ENCODE measurements around the gene KLHDC3.
"Not testable (repeated sequence)": the region's sequence is repeated elsewhere in the genome, so short reads cannot be mapped to it uniquely, and the experiment has no call there.

Gene KLHDC3

DNA sequence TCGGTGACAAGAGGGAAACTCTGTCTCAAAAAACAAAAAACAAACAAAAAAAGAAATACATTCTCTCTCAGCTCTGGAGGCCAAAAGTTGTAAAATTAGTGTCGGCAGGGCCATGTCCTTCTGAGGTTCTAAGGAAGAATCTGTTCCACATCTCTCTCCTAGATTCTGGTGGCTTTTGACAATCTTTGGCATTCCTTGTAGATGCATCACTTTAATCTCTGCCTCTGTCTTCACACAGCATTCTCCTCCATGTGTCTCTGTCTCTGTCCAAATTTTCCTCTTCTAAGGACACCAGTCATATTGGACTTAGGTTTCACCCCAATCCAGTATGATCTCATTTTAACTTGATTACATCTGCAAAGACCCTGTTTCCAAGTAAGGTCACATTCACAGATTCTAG, 20.6 kb upstream of the KLHDC3 start:
- H3K27me3 ChIP-seq (ENCODE audit: insufficient read depth, low read length), result no peaks in the 10 kb centered on the region
- no peak overlapping the region for H3K9ac ChIP-seq (ENCODE audit: low read depth, low read length)
- no peak overlapping the region for H3K4me3 ChIP-seq (ENCODE audit: low read length)

DNA sequence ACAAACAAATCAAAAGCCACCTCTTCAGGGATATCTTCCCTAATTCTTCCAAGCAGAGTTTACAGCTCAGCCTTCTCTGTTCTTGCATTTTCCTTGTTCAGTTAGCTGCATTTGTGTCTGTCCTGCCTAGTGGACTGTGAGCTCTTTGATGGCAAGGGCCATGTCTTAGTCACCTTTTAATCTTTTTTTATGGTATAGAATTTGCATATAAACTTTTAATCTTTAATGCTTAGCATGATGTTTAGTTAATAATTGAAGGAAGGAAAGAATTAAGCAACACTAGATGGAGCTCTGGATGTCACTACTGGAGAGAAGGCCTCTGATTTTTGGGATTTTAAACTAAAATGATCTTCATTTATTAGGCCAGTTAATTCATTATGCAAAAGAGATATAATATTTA, 17.5 kb upstream of the KLHDC3 start:
- Histone ChIP-seq H3K9ac (ENCODE audit: low read depth, low read length) (no peak overlapping the region), H3K27me3 (ENCODE audit: insufficient read depth, low read length) (no peaks in the 10 kb centered on the region), H3K4me1 (ENCODE audit: insufficient read depth, low read length) (no peaks in the 10 kb centered on the region), H3K4me3 (ENCODE audit: low read length) (no peak overlapping the region), H3K27ac (ENCODE audit: low read length) (no peak overlapping the region), H3K36me3 (ENCODE audit: insufficient read depth, low read depth, low read length) (no peaks in the 10 kb centered on the region), H3K9me3 (ENCODE audit: insufficient read depth, low read depth, low read length) (no peaks in the 10 kb centered on the region)

More for the DNA sequence above, 20.6 kb upstream of the KLHDC3 start:
- Histone ChIP-seq H3K36me3 (ENCODE audit: insufficient read depth, low read depth, low read length) (peaks cover 26% of the 10 kb centered on the region), H3K4me1 (ENCODE audit: insufficient read depth, low read length) (no peaks in the 10 kb centered on the region), H3K27ac (ENCODE audit: low read length) (no peak overlapping the region), H3K9me3 (ENCODE audit: insufficient read depth, low read depth, low read length) (no peaks in the 10 kb centered on the region)

DNA sequence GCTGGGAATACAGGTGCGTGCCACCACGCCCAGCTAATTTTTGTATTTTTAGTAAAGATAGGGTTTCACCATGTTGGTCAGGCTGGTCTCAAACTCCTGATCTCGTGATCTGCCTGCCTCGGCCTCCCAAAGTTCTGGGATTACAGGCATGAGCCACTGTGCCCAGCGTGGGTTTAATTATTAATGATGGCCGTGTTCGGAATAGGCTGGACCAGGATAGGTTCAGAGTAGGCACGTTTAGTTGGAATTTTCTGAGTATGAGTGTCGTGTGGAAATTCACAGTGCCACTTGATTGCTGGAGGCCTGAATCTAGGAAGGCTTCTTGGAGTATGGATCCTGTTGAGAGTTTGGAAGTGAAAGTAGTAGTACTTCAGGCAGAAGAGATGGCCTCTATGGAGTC, 15.8 kb upstream of the KLHDC3 start:
- not testable (repeated sequence) for H3K4me3 ChIP-seq (ENCODE audit: low read length); H3K27ac ChIP-seq (ENCODE audit: low read length); H3K9me3 ChIP-seq (ENCODE audit: insufficient read depth, low read depth, low read length)

DNA sequence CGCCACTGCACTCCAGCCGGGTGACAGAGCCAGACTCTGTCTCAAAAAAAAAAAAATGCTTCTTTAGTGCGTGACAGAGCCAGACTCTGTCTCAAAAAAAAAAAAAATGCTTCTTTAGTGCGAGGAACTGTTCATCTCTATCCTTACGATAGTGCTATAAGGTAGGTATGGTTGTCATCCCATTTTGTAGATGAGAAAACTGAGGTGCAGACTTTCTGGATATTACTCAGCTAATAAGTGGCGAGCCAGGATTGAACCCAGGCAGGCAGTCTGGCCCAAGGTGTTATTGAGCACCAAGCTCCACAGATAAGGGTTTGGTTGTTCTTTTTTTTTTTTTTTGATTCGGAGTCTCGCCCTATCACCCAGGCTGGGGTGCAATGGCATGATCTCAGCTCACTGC, 12.2 kb upstream of the KLHDC3 start:
- peaks cover 11% of the 10 kb centered on the region; the same call in 1 of the 2 replicates for H3K36me3 ChIP-seq (ENCODE audit: insufficient read depth, low read depth, low read length)

More for the DNA sequence above, 15.8 kb upstream of the KLHDC3 start:
- H3K4me1 ChIP-seq (ENCODE audit: insufficient read depth, low read length); H3K36me3 ChIP-seq (ENCODE audit: insufficient read depth, low read depth, low read length); H3K9ac ChIP-seq (ENCODE audit: low read depth, low read length); H3K27me3 ChIP-seq (ENCODE audit: insufficient read depth, low read length): not testable (repeated sequence)

DNA sequence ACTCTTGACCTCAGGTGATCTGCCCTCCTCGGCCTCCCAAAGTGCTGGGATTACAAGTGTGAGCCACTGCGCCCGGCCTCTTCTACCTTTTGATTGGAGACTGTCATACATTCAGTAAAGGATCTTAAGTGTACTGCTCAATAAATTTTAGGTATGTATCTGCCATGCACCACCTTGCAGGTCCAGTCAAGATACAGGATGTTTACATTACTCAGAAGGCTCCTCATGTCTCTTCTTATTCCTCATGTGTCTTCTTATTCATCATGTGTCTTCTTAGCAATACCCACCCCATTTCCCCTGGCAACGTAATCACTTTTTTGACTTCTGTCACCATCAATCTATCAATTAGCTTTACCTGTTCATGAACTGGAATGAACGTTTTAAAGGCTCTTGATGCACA, 8.2 kb upstream of the KLHDC3 start:
- H3K36me3 ChIP-seq (ENCODE audit: insufficient read depth, low read depth, low read length), result peaks cover 51% of the 10 kb centered on the region
- no peaks in the 10 kb centered on the region for H3K27me3 ChIP-seq (ENCODE audit: insufficient read depth, low read length)
- no peaks in the 10 kb centered on the region for H3K4me1 ChIP-seq (ENCODE audit: insufficient read depth, low read length)

More for the DNA sequence above, 12.2 kb upstream of the KLHDC3 start:
- Histone ChIP-seq H3K4me1 (ENCODE audit: insufficient read depth, low read length) (no peaks in the 10 kb centered on the region), H3K27ac (ENCODE audit: low read length) (no peak overlapping the region), H3K9me3 (ENCODE audit: insufficient read depth, low read depth, low read length) (no peaks in the 10 kb centered on the region), H3K4me3 (ENCODE audit: low read length) (no peak overlapping the region), H3K9ac (ENCODE audit: low read depth, low read length) (no peak overlapping the region), H3K27me3 (ENCODE audit: insufficient read depth, low read length) (no peaks in the 10 kb centered on the region)

DNA sequence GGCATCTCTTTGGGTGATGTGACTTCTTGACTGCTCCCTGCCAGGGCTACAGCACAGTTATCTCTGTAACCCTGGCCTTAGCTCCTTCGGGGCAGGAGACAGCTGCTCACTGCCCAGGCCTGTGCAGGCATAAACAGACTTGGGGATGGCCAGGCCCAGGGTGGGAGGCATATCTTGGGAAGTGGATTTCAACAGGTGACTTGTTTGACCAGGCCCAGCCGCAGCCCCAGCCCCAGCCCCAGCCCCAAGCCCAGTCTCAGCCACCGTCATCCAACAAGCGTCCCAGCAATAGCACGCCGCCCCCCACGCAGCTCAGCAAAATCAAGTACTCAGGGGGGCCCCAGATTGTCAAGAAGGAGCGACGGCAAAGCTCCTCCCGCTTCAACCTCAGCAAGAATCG, 7.8 kb upstream of the KLHDC3 start:
- H3K27me3 ChIP-seq (ENCODE audit: insufficient read depth, low read length), result no peaks in the 10 kb centered on the region
- no peak overlapping the region for H3K27ac ChIP-seq (ENCODE audit: low read length)
- H3K4me3 ChIP-seq (ENCODE audit: low read length), result no peak overlapping the region
- H3K36me3 ChIP-seq (ENCODE audit: insufficient read depth, low read depth, low read length), result peaks cover 55% of the 10 kb centered on the region
- no peaks in the 10 kb centered on the region for H3K4me1 ChIP-seq (ENCODE audit: insufficient read depth, low read length)
- no peak overlapping the region for H3K9ac ChIP-seq (ENCODE audit: low read depth, low read length)
- H3K9me3 ChIP-seq (ENCODE audit: insufficient read depth, low read depth, low read length), result no peaks in the 10 kb centered on the region

More for the DNA sequence above, 8.2 kb upstream of the KLHDC3 start:
- Histone ChIP-seq H3K9me3 (ENCODE audit: insufficient read depth, low read depth, low read length) (no peaks in the 10 kb centered on the region), H3K27ac (ENCODE audit: low read length) (no peak overlapping the region), H3K9ac (ENCODE audit: low read depth, low read length) (no peak overlapping the region), H3K4me3 (ENCODE audit: low read length) (no peak overlapping the region)

DNA sequence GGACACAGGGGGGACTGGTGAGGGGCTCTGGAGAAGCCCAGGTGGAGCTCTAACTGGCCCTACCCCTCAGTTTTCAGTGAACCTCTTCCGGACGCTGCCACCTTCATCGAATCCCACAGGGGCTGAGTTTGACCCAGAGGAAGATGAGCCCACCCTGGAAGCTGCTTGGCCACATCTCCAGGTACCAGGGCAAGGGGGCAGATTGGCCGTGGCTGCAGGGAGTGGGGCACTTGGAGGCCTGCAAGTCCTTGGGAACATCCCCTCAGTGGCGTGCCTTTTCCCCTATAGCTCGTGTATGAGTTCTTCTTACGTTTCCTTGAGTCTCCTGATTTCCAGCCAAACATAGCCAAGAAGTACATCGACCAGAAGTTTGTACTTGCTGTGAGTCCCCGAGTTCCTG, 6.9 kb upstream of the KLHDC3 start:
- H3K4me3 ChIP-seq (ENCODE audit: low read length), result no peak overlapping the region
- H3K4me1 ChIP-seq (ENCODE audit: insufficient read depth, low read length), result peaks cover 1% of the 10 kb centered on the region; the same call in 1 of the 2 replicates
- H3K36me3 ChIP-seq (ENCODE audit: insufficient read depth, low read depth, low read length), result peaks cover 64% of the 10 kb centered on the region
- H3K27ac ChIP-seq (ENCODE audit: low read length), result no peak overlapping the region
- no peaks in the 10 kb centered on the region for H3K27me3 ChIP-seq (ENCODE audit: insufficient read depth, low read length)
- no peaks in the 10 kb centered on the region for H3K9me3 ChIP-seq (ENCODE audit: insufficient read depth, low read depth, low read length)
- no peak overlapping the region for H3K9ac ChIP-seq (ENCODE audit: low read depth, low read length)

DNA sequence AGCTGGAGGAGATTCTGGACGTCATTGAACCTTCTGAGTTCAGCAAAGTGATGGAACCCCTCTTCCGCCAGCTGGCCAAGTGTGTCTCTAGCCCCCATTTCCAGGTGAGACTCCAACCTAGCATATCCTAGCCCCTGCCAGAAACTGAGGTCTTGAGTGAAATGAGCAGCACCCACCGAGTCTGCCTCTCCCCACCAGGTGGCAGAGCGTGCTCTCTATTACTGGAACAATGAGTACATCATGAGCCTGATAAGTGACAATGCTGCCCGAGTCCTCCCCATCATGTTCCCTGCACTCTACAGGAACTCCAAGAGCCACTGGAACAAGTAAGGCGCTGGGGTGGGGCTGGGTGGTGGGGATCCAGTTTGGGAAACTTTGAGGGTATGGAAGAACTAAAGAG, 4.9 kb upstream of the KLHDC3 start:
- Histone ChIP-seq H3K9ac (ENCODE audit: low read depth, low read length) (no peak overlapping the region), H3K36me3 (ENCODE audit: insufficient read depth, low read depth, low read length) (peaks cover 70% of the 10 kb centered on the region), H3K27ac (ENCODE audit: low read length) (no peak overlapping the region), H3K4me3 (ENCODE audit: low read length) (no peak overlapping the region), H3K4me1 (ENCODE audit: insufficient read depth, low read length) (peaks cover 10% of the 10 kb centered on the region; the same call in 1 of the 2 replicates), H3K9me3 (ENCODE audit: insufficient read depth, low read depth, low read length) (no peaks in the 10 kb centered on the region), H3K27me3 (ENCODE audit: insufficient read depth, low read length) (no peaks in the 10 kb centered on the region)

DNA sequence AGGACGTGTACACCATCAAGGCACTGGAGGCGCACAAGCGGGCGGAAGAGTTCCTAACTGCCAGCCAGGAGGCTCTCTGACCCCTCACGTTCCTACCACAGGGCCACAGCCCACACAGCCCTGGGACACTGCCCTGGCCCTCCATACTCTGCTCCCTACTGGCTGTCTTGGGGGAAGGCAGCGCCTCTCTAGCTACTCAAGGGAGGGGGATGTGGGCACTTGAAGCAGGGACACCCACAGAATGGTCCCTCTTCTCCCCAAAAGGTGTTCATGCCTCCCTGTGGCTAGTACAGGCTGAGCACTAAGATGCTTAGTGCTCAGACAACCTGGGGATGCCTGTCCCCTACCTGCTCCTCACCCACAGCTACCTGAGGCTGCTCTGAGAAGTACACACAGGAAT, 2.8 kb upstream of the KLHDC3 start:
- H3K9ac ChIP-seq (ENCODE audit: low read depth, low read length), result no peak overlapping the region
- no peak overlapping the region for H3K4me3 ChIP-seq (ENCODE audit: low read length)
- no peak overlapping the region for H3K27ac ChIP-seq (ENCODE audit: low read length)
- H3K9me3 ChIP-seq (ENCODE audit: insufficient read depth, low read depth, low read length), result no peaks in the 10 kb centered on the region
- H3K4me1 ChIP-seq (ENCODE audit: insufficient read depth, low read length), result peaks cover 15% of the 10 kb centered on the region; the same call in 1 of the 2 replicates
- no peaks in the 10 kb centered on the region for H3K27me3 ChIP-seq (ENCODE audit: insufficient read depth, low read length)
- peaks cover 63% of the 10 kb centered on the region for H3K36me3 ChIP-seq (ENCODE audit: insufficient read depth, low read depth, low read length)

DNA sequence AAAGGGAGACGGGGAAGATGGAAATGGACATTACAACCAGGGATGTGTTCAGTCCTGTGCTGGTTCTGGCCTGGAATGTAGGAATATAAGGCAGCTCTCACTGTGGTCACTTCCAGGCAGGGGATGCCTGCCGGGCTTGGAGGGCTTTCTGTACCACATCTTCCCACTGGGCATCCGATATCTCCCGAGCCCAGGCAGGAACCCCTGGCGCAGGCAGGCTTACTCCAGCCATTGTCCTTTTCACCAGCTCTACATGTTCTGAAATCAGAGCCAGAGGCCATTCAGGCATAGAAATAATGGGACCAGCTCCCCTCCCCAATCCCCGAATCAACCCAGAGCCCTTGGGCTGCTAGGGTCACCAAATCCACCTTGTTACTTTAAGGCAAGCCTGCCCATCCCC, 1.7 kb upstream of the KLHDC3 start:
- Histone ChIP-seq H3K27ac (ENCODE audit: low read length) (no peak overlapping the region), H3K36me3 (ENCODE audit: insufficient read depth, low read depth, low read length) (peaks cover 58% of the 10 kb centered on the region), H3K9ac (ENCODE audit: low read depth, low read length) (peak overlapping the region; percentile 91), H3K4me1 (ENCODE audit: insufficient read depth, low read length) (peaks cover 15% of the 10 kb centered on the region; the same call in 1 of the 2 replicates), H3K27me3 (ENCODE audit: insufficient read depth, low read length) (no peaks in the 10 kb centered on the region), H3K9me3 (ENCODE audit: insufficient read depth, low read depth, low read length) (no peaks in the 10 kb centered on the region), H3K4me3 (ENCODE audit: low read length) (peak overlapping the region; percentile 99)

DNA sequence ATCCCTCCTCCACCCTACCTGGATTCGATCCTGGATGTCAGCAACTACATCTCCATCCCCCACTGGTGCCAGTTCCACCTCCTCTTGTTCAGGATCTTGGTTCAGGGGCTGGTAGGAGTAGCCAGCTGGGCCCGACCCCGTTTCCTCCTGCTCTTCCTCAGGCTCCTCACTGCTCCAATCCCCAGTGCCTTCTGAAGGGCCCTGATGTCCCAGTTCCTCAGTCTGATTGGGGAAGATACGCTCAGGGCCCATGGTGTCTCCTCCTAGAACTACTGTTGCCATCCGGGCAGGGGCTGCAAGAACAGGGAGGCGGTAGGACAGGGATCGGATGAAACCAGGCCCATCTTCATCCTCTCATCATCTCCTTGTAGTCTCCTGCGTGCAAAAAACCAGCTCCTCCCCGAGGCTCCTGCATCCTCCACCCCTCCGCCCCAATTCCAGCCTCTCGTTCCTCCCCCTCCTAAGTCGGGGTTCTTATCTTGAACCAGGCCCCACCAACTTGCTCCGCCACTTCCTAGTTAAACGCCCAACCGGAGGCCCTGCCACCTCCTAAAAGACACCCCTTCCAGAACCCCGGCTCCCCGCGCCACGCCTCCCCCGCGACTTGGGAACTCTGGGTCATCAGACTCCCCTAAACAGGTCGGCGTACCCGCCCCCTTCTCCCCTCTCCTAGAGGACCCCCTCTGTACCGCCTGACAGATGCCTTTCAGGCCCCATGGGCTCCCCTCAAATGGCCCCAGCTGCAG, 779 bp upstream of the KLHDC3 start:
- Histone ChIP-seq H3K4me3 (ENCODE audit: low read length) (peak overlapping the region; percentile 99), H3K27me3 (ENCODE audit: insufficient read depth, low read length) (no peaks in the 10 kb centered on the region), H3K9ac (ENCODE audit: low read depth, low read length) (peak overlapping the region; percentile 91), H3K4me1 (ENCODE audit: insufficient read depth, low read length) (peaks cover 15% of the 10 kb centered on the region; the same call in 1 of the 2 replicates), H3K27ac (ENCODE audit: low read length) (no peak overlapping the region), H3K9me3 (ENCODE audit: insufficient read depth, low read depth, low read length) (no peaks in the 10 kb centered on the region), H3K36me3 (ENCODE audit: insufficient read depth, low read depth, low read length) (peaks cover 58% of the 10 kb centered on the region)

DNA sequence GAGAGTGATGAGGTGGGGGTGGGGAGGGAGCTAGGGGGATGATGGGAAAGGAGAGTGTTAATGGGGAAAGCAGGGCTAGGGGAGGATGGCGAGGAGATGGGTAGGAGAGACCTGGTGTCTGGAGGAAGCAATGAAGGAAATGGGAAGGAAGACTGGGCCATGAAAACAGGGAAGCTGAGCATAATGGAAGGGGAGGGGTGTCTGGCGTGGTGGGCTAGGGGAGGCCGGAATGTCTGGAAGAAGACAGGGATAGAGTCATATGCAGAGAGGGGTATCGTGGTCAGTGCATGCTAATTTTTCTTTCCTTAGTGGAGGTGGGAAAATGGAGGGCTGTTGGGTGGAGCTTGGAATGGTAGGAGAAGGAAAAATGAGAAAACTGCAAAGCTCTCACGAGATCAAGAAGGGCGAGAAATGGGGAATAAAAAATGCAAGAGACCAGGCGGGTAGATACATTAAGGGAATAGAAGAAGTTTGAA, 423 bp downstream of the KLHDC3 start:
- peaks cover 58% of the 10 kb centered on the region for H3K36me3 ChIP-seq (ENCODE audit: insufficient read depth, low read depth, low read length)
- no peaks in the 10 kb centered on the region for H3K9me3 ChIP-seq (ENCODE audit: insufficient read depth, low read depth, low read length)
- H3K27ac ChIP-seq (ENCODE audit: low read length), result peak overlapping the region; percentile 64
- H3K27me3 ChIP-seq (ENCODE audit: insufficient read depth, low read length), result no peaks in the 10 kb centered on the region
- peak overlapping the region; percentile 91 for H3K9ac ChIP-seq (ENCODE audit: low read depth, low read length)
- peak overlapping the region; percentile 99 for H3K4me3 ChIP-seq (ENCODE audit: low read length)
- H3K4me1 ChIP-seq (ENCODE audit: insufficient read depth, low read length), result peaks cover 15% of the 10 kb centered on the region; the same call in 1 of the 2 replicates

Data from iPS-20b (cell line).